HUES48 (cell line): Measurements from ENCODE around the gene MORN5.

ENCODE experiments used
- H3K27ac ChIP-seq: one replicate; pipeline ENCODE4 v1.7.0; 2013; ENCODE audit warnings: low read depth, low read length, inconsistent platforms
- H3K27me3 ChIP-seq: 2 replicates; pipeline ENCODE4 v1.6.1; 2013; ENCODE audit warnings: mild to moderate bottlenecking, low read length; ENCODE audit not compliant: control insufficient read depth, insufficient read depth
- H3K36me3 ChIP-seq: 2 replicates; pipeline ENCODE4 v1.6.1; 2013; ENCODE audit warnings: low read length; ENCODE audit not compliant: control insufficient read depth, insufficient read depth
- H3K4me1 ChIP-seq: 2 replicates; pipeline ENCODE4 v1.6.1; 2013; ENCODE audit warnings: mild to moderate bottlenecking, low read length; ENCODE audit not compliant: control insufficient read depth, insufficient read depth
- H3K4me3 ChIP-seq: 2 replicates; pipeline ENCODE4 v1.5.1; 2013; ENCODE audit warnings: mild to moderate bottlenecking, low read depth, low read length
- H3K9ac ChIP-seq: 2 replicates; pipeline ENCODE4 v1.6.1; 2013; ENCODE audit warnings: mild to moderate bottlenecking, low read depth, low read length, moderate library complexity
- H3K9me3 ChIP-seq: 2 replicates; pipeline ENCODE4 v1.6.1; 2013; ENCODE audit warnings: low read length; ENCODE audit not compliant: control insufficient read depth, insufficient read depth

MORN5 gene

DNA sequence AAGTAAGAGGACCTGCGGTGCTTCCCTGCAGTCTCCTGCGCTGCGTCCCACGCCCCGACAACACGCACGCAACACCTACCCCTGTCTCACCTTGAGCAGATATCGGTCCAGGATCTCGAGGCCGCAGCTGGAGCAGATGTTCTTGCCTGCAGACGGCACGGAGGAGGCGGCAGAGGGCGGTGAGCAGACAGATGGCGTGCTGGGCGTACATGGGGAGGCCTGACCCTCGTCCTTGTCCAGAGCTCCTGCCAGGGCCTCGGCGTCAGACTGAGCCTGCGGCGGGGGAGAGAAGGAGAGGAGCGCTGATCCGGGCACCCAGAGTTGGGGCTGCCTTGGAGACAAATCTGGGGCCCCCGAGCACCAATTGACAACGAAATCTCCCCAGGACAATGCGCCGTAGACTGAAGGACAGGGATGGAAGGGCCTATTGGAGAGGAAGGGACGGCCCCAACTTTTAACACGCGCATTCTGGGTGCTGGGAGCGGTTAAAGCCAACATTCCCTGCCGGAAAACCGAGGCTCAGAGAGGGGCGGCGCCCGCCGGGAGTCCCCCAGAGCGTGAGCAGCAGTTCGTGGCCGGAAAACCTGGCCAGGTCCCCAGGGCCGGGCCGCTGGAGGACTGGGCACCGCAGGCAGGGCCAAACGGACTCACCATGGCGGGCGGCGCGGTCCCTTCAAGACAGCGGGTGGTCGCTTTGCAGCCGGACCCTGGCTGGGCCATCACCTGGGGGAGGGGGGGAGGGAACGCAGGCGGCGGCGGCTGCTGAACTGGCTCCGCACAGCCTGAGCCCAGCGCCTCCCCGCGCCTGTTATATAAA lies 67.3 kb downstream of the MORN5 start:
- H3K27me3 ChIP-seq, result peaks cover 99% of the 10 kb centered on the region
- no peaks in the 10 kb centered on the region for H3K36me3 ChIP-seq

DNA sequence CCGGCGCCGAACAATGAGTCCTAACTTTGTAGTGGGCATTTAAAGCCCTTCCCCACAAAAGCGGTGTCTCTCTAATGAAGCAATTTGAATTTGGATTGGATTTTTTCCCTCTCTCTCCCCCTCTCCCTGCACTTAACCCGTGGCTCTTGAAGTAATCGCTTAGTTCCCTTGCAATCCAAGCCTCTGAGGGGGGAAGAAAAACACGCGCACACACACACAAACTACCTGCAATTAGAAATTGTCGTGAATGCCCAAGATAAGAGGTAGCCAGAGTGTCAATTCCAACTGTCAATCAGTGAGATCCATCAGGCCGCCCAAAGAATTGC lies 67.8 kb downstream of the MORN5 start:
- H3K9ac ChIP-seq, result no peak overlapping the region
- H3K36me3 ChIP-seq, result no peaks in the 10 kb centered on the region
- H3K4me3 ChIP-seq, result peak overlapping the region; percentile 36
- H3K27ac ChIP-seq, result no peak overlapping the region
- H3K27me3 ChIP-seq, result peaks cover 99% of the 10 kb centered on the region
- H3K4me1 ChIP-seq, result peaks cover 26% of the 10 kb centered on the region; the same call in 1 of the 2 replicates
- no peaks in the 10 kb centered on the region for H3K9me3 ChIP-seq

More for the DNA sequence above, 67.3 kb downstream of the MORN5 start:
- peak overlapping the region; percentile 36 for H3K4me3 ChIP-seq
- H3K27ac ChIP-seq, result no peak overlapping the region
- peaks cover 26% of the 10 kb centered on the region; the same call in 1 of the 2 replicates for H3K4me1 ChIP-seq
- no peaks in the 10 kb centered on the region for H3K9me3 ChIP-seq
- no peak overlapping the region for H3K9ac ChIP-seq

DNA sequence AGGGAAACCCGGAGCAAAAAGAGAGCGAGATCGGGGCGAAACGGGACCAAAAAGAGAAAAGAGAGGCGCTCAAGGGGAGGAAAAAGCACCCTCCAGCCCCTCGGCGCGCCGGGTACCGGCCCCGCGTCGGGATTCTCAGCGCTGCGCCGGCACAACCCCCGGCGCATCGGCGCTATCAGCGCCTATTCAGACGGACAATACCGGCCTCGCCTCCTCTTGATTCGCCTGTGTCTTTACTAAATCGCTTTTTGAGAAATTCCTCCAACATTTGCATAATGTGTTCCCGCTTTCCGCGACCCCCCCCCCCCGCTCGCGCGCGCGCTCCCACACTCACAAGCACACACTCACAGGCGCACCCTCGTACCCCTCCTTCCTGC lies 68.5 kb downstream of the MORN5 start:
- no peak overlapping the region for H3K27ac ChIP-seq
- no peaks in the 10 kb centered on the region for H3K36me3 ChIP-seq
- no peak overlapping the region for H3K9ac ChIP-seq
- no peaks in the 10 kb centered on the region for H3K9me3 ChIP-seq
- H3K27me3 ChIP-seq, result peaks cover 92% of the 10 kb centered on the region
- peaks cover 29% of the 10 kb centered on the region; the same call in 1 of the 2 replicates for H3K4me1 ChIP-seq
- peak overlapping the region; percentile 55 for H3K4me3 ChIP-seq

DNA sequence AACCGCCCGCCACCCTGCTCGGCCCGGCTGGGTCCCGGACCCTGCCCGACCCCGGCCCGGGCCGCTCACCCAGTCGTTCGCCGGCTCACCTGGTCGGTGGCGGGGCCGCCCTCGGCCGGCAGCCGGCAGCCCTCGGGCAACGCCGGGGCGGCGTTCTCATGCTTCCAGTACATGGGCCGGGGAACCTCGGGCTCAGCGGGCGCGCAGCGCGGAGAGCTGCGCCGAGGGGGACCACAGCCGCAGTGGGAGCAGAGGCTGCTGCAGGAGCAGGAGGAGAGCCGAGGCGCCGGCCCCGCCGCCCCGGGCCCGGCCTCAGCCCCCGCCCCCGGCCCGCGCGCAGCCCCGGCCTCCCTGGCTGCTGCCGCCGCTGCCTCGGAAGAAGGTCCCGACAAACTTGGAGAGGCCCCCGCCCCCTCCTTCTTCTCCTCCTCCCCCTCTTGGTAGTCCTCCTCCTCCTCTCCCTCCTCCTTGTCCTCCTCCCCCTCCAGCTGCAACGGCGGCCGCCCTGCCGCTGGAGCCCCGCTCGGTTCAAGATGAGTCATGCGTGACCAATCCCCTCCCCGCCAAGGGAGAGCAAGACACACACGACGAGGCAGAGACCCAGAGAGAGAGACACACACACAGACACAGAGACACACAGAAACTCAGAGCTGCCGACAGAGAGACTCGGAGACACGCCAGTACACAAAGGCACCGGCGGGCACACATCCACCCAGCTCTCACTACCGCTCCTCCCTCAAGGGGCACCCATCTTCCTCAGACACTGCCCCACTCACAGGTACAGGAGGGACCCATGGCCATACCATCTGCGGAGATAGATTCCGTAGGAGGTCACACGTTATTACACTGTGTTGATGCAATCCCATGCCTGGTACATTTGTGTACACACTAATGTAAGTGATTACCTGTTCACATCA lies 69.1 kb downstream of the MORN5 start, which contains the start of gene LHX6:
TSS of gene LHX6 (minus strand) at position 390 of the 917 bp plus-strand sequence. CDS start at position 173, 217 bp downstream.
- H3K9me3 ChIP-seq, result no peaks in the 10 kb centered on the region
- H3K27me3 ChIP-seq, result peaks cover 86% of the 10 kb centered on the region
- no peak within 1 kb of the TSS for H3K9ac ChIP-seq
- no peak within 1 kb of the TSS for H3K27ac ChIP-seq
- peaks cover 29% of the 10 kb centered on the region; the same call in 1 of the 2 replicates for H3K4me1 ChIP-seq
- H3K4me3 ChIP-seq, result peak within 1 kb of the TSS; percentile 55
- H3K36me3 ChIP-seq, result no peaks in the 10 kb centered on the region

DNA sequence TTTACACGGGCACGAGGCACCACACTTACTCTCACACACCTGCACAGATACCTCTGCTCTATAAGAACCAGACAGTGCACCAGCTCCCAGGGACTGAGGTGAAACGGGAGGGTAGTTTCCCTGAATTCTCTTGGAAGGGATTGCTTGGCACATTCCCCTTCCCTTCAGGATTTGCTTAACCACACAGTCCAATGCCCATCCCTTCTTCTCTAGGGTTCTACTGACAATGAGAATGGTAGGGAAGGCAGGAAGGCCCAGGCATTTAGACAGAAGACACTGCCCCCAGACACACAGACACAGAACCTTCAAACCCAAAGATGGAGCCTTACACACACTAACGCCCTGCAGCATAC lies 69.8 kb downstream of the MORN5 start:
- Histone ChIP-seq H3K9me3 (no peaks in the 10 kb centered on the region), H3K27ac (no peak overlapping the region), H3K36me3 (no peaks in the 10 kb centered on the region), H3K4me3 (peak overlapping the region; percentile 55; the same call in 1 of the 2 replicates), H3K27me3 (peaks cover 79% of the 10 kb centered on the region), H3K4me1 (peaks cover 29% of the 10 kb centered on the region; the same call in 1 of the 2 replicates), H3K9ac (no peak overlapping the region)

DNA sequence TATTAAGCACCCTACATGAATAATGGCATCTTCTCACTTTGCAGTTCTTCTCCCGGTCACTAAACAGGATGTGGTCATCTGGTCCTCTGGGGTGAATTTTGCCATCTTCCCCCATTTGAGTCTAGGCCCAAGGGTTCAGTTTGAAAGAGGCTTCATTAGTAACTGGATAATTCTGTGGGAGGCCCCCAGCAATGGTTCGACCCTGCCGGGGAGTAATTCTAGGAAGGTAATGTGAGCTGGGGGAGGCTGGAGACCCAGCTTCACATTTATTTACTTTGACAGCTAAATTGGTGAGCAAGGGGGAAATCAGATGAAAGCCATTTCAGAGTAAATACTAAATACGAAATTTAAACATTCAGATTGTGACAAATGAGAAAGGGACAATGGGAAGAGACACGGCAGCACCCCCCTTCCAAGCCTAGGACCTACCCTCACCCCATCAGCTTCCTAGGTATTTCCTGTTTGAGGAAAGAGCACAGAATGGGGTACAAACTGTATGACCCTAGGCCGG lies 73.1 kb downstream of the MORN5 start:
- Histone ChIP-seq H3K36me3 (no peaks in the 10 kb centered on the region), H3K27ac (no peak overlapping the region), H3K9me3 (no peaks in the 10 kb centered on the region), H3K4me3 (no peak overlapping the region), H3K27me3 (peaks cover 46% of the 10 kb centered on the region), H3K9ac (no peak overlapping the region), H3K4me1 (peaks cover 11% of the 10 kb centered on the region; the same call in 1 of the 2 replicates)

DNA sequence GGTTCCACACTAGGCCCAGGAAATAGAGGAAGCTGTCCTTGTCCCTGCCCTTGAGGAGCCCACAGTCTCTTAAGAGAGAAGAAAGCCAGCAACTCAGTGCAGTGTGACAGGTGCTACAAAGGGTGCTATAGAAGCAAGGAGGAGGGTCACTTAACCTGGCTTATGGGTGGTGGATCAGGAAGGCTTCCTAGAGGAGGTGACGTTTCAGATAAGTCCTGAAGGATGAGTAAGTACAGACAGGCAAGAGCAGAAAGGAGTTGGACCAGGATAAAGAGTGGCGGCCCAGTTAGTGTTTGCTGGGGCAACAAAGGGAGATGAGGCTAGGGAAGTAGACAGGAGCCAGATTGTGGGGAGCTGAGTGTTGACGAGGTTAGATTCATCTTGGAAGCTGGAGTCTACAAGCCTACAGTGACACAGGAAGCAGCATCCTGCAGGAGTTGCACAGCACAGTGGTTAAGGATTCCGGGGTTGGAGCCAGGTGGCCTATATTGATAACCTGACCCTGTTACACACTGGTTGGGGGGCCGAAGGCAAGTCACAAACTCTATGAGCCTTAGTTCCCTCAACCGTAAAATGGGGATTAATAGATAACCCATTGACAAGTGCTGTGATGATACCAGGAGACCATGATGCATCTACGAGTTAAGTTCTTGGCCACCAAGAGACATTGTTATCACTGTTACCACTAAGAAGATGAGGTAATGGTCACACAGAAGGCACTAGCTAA lies 74.5 kb downstream of the MORN5 start:
- Histone ChIP-seq H3K27me3 (peaks cover 33% of the 10 kb centered on the region), H3K4me1 (peaks cover 8% of the 10 kb centered on the region; the same call in 1 of the 2 replicates), H3K4me3 (no peak overlapping the region), H3K36me3 (no peaks in the 10 kb centered on the region), H3K9ac (no peak overlapping the region), H3K9me3 (no peaks in the 10 kb centered on the region), H3K27ac (no peak overlapping the region)

DNA sequence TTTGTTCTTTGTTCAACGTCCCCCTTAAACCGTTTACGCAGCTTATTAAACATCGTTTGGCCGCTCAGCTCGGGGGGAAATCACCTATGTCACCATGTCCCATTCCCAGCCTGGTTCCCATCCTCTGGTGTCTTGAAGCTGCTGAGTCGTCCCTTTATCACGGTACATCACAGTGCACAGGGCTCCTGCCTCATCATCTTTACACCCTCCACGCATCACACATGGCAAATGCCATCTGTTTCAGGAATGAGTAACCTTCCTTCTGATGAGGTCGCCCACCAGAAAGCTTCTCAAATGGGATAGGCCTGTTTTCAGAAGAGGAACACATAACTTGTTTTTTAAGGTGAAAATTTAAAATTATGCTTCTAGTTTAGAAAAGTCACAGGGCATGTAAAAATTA lies 77.0 kb downstream of the MORN5 start:
- no peaks in the 10 kb centered on the region for H3K9me3 ChIP-seq
- peaks cover 8% of the 10 kb centered on the region for H3K27me3 ChIP-seq

DNA sequence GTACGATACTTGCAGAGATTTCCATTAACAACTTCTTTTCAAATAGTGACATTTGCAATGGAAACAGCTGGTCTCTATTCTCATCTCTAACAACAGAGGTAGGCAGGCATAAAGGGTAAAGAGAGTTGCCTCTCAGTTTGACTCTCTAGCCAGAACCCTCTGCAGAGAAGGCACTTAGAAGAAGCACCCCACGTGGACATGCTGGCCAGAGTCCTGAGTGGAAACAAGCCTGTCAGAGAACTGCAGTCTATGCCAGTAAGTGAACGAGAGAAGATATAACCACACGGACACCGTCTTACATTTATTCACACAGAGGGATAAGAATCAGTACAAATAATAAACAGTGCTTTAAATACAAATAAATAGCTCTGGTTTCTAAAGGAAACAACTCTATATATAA lies 80.0 kb downstream of the MORN5 start:
- Histone ChIP-seq H3K9ac (no peak overlapping the region), H3K4me1 (no peaks in the 10 kb centered on the region), H3K9me3 (no peaks in the 10 kb centered on the region), H3K27ac (no peak overlapping the region), H3K36me3 (peaks cover 46% of the 10 kb centered on the region), H3K27me3 (no peaks in the 10 kb centered on the region), H3K4me3 (no peak overlapping the region)

More for the DNA sequence above, 77.0 kb downstream of the MORN5 start:
- H3K4me3 ChIP-seq, result no peak overlapping the region
- 0 out of 2 replicates have a peak, but pooled peaks cover 5% of the 10 kb centered on the region for H3K4me1 ChIP-seq
- peaks cover 17% of the 10 kb centered on the region for H3K36me3 ChIP-seq
- H3K9ac ChIP-seq, result no peak overlapping the region
- H3K27ac ChIP-seq, result no peak overlapping the region

DNA sequence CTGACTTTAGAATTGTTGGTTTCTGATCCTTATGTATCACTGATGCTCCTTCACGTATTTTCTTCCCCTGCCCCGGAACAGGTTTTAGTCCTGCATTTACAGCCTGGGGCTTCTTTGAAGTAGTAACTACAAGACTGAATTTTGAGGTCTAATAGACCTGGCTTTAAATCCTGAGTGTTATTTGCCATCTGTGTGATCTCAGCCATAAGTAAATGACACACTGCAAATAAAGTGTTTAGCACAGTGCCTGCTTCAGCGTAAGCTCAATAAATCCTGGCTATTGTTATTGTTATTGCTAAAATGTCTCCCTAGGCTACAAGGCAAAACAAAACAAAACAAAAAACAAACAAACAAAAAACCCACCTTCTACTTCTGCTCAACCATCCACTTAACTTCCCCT lies 84.6 kb downstream of the MORN5 start:
- Histone ChIP-seq H3K9me3 (no peaks in the 10 kb centered on the region), H3K27me3 (no peaks in the 10 kb centered on the region), H3K36me3 (peaks cover 87% of the 10 kb centered on the region), H3K4me1 (no peaks in the 10 kb centered on the region), H3K9ac (no peak overlapping the region), H3K4me3 (no peak overlapping the region), H3K27ac (no peak overlapping the region)
